NB4 (cell line): Measurements from ENCODE around the gene NCOA1.

Experiments
- POLR2A ChIP-seq: IDR thresholded peaks from 2 replicates; pipeline ENCODE4 v1.6.1; 2011; ENCODE audit warnings: mild to moderate bottlenecking; ENCODE audit not compliant: insufficient read length; ENCODE audit errors: extremely low read depth
- TF ChIP-seq, protein P1 (sequence below): IDR thresholded peaks from one replicate; pipeline ENCODE4 v1.5.1; 2012; ENCODE audit warnings: low read depth, low read length

DNA sequence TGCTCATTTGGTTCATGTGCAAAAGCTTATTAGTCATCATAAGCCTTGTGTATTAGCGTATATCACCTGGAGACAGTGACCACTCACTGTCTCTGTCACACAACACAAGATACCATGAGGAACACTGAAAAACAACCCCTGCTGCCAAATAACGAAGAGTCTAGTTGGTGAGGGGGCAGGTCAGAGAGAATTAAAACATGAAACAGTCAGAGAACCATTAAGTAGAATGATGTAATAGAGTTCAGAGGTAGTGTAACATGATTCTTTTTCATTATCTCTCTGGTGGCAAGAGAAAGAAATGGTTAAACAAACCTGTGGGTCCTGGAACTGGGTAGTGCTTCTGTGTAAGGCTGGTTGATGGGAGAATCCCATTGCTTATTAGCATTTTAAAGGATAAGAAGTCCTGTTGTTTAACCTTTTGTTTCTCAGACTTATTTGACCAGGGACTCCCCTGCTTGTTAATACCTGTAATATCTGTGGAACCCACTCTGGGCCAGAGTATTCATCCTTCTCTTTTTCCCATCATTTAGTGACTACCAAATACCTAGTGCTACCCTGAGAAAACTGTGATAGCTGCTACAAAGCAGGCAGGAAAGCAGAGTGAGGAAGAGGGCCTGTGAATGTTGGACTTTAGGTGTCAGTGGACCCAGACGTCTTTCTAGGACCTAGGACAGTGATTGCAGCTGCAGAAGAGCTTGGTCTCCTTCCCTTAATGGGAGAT, 264.1 kb downstream of the NCOA1 start:
- TF ChIP-seq, protein P1, sequence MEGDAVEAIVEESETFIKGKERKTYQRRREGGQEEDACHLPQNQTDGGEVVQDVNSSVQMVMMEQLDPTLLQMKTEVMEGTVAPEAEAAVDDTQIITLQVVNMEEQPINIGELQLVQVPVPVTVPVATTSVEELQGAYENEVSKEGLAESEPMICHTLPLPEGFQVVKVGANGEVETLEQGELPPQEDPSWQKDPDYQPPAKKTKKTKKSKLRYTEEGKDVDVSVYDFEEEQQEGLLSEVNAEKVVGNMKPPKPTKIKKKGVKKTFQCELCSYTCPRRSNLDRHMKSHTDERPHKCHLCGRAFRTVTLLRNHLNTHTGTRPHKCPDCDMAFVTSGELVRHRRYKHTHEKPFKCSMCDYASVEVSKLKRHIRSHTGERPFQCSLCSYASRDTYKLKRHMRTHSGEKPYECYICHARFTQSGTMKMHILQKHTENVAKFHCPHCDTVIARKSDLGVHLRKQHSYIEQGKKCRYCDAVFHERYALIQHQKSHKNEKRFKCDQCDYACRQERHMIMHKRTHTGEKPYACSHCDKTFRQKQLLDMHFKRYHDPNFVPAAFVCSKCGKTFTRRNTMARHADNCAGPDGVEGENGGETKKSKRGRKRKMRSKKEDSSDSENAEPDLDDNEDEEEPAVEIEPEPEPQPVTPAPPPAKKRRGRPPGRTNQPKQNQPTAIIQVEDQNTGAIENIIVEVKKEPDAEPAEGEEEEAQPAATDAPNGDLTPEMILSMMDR = no peak
- TF ChIP-seq POLR2A = no peak
